GM18909 (cell line): ENCODE results near the gene PARD3B.

Experiments
- ATAC-seq: cut with Tn5 transposase; IDR thresholded peaks from one replicate; pipeline ENCODE4 v1.9.1; 2021; ENCODE audit warnings: mild to moderate bottlenecking; ENCODE audit not compliant: unreplicated experiment, poor library complexity

Gene PARD3B

DNA sequence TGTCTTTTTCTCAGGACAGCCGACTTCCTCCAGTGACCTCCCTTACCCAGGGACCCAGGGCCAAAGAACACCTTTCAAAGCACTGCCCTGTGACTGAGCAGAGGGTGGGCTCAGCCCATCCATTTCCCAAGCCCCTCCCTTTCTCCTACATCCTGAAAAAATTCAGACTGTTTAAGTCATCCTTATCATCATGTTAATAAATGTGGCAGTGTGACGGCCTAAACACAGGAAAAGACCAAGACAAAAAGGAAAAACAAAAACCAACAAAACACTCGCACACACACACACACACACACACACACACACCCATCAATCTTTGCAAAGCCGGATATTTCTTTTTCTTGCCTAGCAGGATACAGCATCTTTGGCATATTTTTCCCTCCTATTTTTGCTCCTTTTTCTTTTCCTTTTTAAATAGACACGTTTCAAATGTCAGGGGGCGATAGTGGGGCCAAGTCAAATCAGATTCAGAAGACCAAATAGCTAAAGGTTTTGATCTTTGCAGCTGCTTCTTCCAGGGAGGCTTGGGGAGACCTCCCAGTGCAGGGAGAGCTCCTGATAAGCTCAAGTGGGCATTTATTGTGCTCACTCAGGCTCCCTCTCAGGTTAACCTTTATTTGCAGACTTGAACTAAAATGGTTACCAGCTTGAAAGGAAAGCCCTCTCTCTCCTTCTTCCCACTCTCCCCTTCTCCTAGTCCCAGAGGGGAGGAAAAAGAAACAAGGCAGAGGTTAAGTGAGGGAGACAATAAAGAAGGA, 1097.5 kb downstream of the PARD3B start:
- no peak for ATAC-seq

DNA sequence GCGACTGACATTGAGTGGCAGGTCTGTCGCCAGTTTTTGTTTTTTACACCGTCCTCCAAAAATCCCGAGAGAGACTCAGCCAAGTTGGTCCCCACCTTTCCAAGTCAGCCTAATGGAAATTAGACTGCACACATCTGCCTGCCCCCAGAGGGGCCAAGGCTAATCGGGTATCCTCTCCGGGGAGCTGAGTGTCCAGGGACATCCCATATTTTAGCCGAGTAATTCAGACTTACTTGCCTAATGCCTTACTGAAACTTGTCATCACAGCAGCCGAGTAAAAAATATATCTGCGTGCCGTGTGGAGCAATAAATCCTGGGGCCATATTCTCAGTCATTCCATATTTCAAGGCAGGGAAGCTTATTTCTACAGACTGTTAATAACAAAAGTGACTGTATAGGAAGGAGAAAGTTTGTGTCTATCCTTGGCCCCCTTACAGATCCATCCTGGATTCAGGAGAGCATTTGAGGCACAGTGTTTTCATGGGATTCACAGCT, 1098.2 kb downstream of the PARD3B start:
- no peak for ATAC-seq

DNA sequence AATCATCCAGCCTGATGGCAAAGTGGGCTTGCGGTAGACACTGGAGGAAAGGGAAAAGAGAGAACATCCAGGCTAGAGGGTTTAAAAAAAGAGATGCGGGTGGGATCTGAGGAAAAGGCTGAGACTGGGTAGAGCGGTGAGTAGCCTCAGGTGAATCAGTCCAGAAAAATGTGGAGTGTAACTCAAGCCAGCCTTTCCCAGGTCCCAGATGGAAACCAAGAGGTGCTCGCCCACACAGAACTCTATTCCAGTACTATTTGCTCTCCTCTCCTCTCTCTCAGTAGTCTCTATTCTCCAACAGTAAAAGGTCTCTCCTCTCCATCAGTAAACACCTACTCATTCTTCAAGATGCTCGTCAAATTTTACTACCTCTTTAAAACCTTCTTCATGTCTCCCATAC, 1098.7 kb downstream of the PARD3B start:
- ATAC-seq: no peak

DNA sequence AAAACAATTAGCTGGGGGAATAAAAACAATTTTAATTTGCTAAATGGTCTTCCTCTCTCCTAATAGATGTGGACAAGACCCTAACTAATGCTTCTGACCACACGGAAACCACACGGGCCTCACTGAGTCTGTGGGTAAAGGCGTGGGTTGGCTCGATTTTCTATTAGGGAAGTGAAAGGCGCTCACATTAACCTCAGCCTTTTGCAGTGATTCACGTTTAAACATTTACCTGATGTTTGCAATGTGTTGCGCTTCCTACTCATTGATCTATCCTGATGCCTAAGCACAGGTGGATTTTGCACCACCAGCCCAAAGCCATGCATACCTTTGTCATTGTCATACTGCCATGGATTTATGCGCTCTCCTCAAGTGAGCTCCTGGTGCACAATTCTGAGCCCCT, 1101.4 kb downstream of the PARD3B start:
- peak; percentile 100 for ATAC-seq

DNA sequence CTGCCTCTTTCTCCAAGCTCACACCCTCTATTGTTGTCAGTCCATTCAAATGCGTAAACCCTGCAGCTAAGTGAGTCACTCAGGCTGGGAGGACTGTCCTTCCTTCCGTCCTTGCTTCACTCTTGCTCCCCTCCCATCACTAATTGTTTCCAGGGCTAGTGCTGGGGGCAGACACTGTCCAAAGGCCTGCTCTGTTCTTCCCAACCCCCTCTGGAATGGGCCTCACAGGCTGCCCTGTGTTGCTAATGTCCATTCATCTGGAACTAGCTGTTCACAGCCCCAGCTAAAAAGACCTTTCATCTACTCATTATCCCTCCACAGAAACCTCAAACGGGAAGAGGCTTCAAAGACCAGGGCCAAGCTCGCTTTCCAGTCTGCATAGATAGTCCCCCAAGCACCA, 1105.2 kb downstream of the PARD3B start:
- ATAC-seq: no peak

DNA sequence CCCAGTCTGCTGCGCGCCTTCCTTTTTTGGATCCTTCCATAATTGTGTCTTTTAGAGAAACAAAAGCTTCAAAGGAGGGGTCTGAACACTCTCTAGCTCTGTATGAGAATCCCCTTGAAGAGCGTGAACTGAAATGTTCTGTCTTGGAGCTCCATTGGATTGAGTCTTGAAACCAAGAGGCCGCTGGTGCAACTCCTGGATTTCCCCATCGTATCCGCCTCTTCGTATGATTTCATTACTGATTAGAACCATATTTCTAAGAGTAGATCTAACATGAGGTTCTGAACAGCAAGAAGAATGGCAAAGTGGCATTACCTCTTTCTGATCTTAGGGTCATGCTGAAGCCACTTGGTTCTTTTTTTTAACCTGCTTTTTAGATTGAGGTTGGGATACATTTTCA, 1105.7 kb downstream of the PARD3B start:
- ATAC-seq: no peak

DNA sequence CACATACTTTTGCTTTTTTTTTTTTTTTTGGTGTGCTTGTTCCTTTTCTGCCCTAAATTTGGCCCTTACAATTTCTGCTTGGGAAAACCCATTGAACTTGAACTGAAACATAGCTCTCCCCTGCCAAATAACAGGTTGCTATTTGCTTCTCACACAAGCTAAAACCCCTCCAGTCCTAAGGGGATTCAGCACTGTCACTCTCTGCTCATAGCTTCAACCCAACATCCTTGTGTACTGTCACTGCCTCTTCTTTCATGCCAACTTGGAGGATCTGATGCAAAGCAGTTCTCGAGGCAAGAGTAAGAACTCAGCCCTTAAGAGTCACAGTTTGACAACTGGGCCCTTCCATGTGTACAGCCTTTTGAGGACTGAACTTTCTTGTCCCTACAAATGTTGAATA, 1106.4 kb downstream of the PARD3B start:
- no peak for ATAC-seq

DNA sequence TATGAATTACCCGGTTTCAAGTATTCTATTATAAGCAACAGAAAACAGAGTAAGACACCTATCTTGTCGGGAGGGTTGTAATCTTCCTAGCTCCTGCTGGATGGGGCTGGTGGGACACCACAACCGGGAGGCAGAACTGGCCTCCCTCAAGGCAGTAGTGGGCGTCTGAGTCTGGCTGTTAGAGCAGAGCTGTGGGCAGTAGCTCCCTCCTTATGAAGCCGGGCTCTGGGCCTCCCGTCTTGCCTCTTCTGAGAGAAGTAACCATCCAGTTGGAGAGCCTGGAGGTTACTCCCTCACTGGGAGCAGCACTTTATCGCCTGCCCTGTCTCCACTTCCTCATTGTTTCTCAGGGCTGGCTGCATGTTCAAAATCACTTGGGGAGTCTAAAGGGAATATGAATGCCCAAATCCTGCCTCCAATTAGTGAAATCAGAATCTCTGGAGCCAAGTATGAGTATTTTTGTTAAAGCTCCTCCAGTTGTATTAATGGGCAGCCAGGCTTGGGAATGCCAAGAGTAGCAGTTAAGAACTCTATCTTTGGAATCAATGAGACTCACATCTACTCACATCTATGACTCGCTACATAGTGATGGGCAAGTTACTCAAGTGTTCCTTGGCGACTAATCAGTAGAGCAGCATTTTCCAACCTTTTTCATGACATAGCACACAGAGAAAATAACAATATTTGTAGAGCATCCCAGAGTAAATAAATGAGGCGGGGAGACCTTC, 1109.8 kb downstream of the PARD3B start:
- no peak for ATAC-seq

DNA sequence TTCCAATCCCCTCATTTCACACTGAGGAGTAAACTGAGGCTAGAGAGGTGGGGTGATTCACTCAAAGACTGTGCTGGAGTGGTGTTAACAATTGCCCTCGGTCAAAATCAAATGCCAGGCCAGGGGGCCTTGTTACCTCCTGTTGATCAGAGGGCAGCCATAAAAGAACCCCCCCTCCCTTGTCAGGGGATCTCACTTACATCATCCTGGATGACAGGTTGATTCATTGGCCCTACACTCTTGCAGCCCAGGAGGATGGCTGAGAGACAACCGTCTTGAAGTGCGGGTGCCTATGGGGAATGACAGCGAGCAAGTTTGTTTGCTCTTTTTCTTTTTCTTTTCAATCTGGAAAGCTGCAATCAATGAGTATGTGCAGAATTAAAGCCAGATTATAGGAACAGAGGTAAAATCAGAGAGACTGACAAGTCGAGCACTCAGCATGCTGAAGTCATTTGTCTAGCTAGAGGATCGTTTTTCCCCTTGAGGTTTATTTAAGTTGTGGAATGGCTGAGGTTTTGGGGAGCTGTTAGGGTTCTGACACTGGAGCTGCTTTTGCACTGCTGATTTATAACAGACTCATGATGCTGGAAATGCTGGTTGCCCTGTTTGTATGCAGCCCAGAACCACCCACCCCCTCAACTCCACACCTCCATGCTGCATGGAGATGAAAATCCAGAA, 1110.6 kb downstream of the PARD3B start:
- ATAC-seq: no peak

DNA sequence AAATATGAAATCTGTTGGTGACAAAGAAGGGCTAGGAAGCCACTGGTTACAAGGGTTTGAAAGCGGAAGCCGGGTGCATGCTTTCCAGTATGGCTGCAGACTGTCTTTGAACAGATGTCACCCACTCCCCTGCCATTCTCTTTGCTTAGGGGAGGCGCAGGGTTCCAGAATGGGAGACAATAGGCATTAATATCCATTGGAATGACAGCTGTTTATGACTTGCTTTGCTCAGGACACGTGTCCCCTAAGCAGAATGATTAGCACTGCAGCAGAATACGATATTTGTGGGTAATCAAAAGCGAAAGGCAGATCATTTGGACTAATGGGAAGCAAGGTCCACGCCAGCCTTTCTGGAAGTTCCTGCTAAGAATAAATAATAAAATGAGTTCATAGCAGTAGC, 1111.2 kb downstream of the PARD3B start:
- ATAC-seq: no peak

DNA sequence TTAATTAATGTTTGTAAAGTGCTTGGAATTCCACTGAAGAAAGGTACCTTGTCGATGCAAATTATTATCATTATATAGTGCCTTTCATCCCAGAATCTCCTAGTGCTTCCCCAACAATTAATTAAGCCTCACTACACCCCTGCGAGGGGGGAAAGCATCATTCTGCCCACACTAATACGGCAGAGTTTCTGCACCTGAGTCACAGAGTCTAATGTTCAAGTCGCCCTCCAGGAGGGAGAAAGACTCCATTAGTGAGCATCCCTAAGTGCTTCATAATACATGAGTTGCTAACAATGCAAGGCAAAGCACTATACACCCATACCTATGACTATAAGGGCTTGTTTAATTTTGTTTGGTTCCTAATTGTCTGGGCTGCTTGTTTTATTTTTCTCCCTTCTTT, 1111.7 kb downstream of the PARD3B start:
- ATAC-seq: no peak

DNA sequence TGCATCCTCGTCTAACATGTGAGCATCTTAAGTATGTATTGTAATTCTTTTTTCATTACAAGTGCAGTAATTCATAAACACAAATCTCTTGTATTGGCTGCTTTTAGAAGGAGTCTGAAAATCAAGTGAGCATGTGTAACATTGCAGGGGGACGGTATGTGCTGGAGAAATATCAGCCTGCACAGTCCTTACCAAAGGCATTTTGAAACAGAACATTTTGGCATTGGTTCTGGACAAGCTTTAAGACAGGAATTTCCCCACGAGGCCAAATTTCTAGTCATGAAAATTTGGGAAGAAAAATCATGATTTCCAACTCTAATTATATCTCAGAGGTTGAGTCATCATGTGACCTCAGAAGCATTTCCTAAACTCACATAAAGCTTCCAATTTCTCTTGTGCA, 1112.3 kb downstream of the PARD3B start:
- no peak for ATAC-seq

DNA sequence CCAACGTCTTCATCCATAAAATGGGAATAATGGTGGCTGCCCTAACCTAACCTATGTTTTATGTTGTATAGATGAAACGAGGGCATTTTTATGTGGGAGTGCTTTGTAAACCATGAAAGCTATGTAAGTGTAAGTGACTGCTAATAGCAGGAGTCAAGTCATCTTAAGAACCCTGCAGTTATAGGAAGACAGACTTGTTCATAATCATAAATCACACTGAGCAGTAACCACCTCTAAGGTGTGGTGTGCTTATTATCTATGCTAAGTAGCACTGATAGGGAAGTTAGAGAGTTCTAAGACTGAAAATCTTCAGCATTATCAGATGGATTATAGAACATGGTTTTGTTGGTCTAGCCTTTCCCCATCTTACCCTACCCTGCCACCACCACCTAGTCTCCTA, 1112.8 kb downstream of the PARD3B start:
- no peak for ATAC-seq

DNA sequence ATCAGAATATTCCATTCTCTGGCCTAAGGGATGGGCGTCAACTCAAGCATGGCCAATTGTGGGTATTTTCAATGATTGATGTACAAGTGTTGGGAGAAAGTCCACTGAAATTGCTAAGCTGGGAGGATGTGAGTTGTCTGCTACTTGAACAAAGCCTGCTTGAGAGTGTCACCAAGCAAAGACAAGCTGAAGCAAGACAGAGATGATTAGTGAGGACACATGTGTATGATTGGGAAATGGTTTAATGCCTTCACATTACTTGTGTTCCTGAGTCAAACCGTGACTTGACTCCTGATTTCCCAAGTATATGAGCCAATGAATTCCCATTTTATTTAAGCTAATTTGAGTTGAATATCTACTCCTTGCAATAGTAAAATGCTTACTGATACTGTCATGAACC, 1113.3 kb downstream of the PARD3B start:
- no peak for ATAC-seq

DNA sequence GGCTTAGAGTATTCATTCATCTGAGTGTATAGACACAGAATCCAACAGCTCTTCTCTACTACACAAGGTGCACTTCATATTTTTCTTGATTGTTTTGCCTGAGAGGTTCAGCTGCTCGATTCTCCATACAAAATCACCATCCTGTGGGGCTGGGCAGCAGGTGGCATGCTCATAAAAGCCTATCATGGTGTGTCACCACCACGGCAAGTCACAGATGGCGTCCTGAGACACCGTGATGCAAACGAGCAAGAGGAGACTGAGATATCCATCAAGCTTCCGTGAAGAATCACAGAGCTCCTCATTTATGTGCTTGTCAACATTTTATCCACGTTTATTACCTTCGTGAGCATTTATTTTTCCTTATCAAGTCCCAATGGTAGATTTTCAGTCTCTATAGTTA, 1114.6 kb downstream of the PARD3B start:
- no peak for ATAC-seq

DNA sequence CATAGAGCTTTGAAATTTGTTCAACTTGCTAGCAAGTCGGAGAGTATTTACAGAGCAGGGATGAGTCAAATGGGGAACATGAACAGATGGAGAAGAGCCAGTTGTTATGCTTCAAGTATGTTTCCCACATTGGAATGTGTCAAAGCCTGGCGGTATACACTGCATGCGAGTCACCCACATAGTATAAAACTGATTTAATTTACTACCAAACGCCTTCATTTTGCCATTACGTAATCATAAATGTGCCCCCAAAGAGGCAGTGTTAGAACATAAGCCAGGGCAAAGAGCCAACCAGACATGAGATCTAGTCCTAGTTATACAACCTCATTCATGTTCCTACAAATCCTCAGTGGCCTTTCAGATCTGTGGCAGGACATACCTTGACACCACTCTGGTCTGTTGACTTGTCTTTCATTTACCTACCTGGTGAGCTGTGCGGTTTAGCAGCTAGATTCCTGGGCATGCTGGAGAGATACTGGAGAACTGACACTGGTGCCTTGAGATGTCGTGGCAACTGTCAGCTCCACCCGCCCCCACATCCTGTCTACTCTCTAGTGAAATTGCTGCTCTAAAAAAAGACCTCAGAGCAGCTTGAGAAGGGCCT, 1115.3 kb downstream of the PARD3B start:
- ATAC-seq: peak; percentile 80

DNA sequence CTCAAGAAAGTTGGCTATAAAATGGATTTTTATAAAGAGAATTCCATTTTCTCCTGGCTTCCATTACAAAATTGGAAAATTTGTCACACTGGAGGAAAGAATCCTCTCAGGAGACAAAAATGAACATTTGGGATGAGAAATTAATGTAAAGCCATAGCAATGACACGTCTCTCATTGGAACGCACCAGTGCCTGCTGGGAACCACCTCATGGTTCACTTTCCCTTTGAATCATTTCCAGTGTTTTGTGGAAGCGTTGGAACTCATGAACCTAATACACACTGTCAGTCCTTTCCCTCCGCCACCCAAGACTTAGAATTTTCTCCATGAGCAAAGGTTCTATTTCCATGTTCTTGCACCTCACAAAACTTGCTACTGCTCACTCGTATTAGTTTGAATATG, 1116.0 kb downstream of the PARD3B start:
- no peak for ATAC-seq

DNA sequence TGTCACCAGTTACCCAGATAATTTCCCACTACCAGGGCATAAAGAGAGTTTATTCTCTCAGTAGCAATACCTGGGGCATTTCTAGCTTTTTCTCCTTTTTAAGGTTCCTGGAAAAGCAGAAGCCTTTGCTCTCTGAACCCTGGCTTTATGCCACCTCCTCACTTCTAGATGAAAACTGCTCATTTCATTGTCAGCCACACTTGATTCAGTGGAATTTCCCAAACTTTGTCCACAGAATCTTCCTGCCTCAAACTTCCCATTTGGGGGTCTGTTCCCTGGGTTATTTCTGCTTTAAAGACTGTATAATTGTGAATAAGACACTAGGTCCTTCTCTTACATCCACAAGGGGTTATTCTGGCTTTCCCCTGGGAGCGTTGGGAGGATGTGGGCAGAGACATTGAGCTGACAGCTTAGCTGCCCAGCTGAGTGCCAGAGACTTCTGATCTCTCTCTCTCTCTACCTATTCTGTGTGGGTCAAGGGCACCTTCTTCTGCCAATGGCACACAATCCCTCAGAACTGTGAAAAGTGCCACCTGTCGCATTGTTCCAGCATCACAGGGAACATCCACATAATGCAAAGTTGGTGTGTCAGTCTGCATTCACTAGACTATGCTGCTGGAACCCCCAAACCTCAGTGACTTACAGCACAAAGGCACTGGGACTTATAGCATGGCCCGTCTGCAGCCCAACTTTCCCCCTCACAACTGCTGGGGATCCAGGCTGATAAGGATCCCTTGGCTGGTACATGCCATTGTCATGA, 1117.1 kb downstream of the PARD3B start:
- ATAC-seq: no peak

DNA sequence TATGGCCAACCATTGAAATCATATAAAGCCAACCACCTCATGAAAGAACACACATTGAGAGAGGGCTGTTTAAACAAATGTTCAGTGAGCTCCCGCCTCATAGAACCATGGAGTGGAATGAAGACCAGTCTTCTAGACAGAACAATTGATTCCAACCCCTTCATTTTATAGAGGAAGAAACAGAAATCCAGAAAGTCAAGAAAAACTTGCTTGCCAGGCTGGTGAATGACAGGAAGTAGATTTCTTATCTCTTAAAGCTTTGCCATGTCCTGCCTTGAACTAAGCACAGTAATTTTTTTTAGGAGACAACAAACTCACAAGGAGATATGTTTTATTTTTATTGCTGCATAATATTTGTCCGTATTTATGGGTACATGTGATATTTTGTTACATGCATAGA, 1120.5 kb downstream of the PARD3B start:
- no peak for ATAC-seq
